Activated T-cell treated with anti-CD3 and anti-CD28 coated beads, Interleukin-2, amount 50 U/mL, for 72 hours (primary cell): ENCODE measurements around the gene BCAR1. TPM values are rescaled to one million over a fixed set of nuclear protein-coding genes. Genes with fewer than 3 reads are reported as not detected.

Experiments
- ATAC-seq, 2 donors: fragments of 150-1000 bp; cut with Tn5 transposase; replicated peaks in 1 of 2; 2 replicates each; pipeline ENCODE4 v1.10.0; 2021; ENCODE audit warnings: moderate library complexity in 2 of 2, mild to moderate bottlenecking in 1 of 2
- DNase-seq, 2 donors: peaks; one replicate each; pipeline ENCODE4 v3.0.0; 2021 to 2022; ENCODE audit warnings: mixed read lengths in 1 of 2
- H3K27ac Mint-ChIP-seq: one replicate; pipeline ENCODE4 v1.8.0; 2022; ENCODE audit warnings: mild to moderate bottlenecking, moderate library complexity, mixed read lengths
- H3K27me3 Mint-ChIP-seq: one replicate; pipeline ENCODE4 v1.8.0; 2022; ENCODE audit warnings: low read depth, mixed read lengths
- H3K36me3 Mint-ChIP-seq, 2 donors: one replicate each; pipeline ENCODE4 v1.8.0; 2022; ENCODE audit warnings: mixed read lengths in 2 of 2, mild to moderate bottlenecking in 1 of 2; ENCODE audit not compliant: insufficient read depth in 2 of 2
- H3K4me1 Mint-ChIP-seq: one replicate; pipeline ENCODE4 v1.8.0; 2022; ENCODE audit warnings: low read depth, mixed read lengths
- H3K4me3 Mint-ChIP-seq, 2 donors: one replicate each; pipeline ENCODE4 v1.8.0; 2022; ENCODE audit warnings: mild to moderate bottlenecking in 2 of 2, mixed read lengths in 2 of 2, moderate library complexity in 2 of 2
- H3K9me3 Mint-ChIP-seq, 2 donors: one replicate each; pipeline ENCODE4 v1.8.0; 2022; ENCODE audit warnings: mixed read lengths in 2 of 2
- total RNA-seq, 2 donors: library from RNA; stranded (reverse); gene quantifications; one replicate each; pipeline ENCODE4 v1.2.3, GENCODE V29; 2022

The BCAR1 gene
- total RNA-seq, result 1 to 10 TPM; 1.2 to 1.5 TPM

GRCh38 chr16:75251280-75252048, at the start of gene BCAR1:
TSS of gene BCAR1 (minus strand) at chr16:75251624. CDS start at chr16:75251482, 142 bp downstream.
- H3K4me3 Mint-ChIP-seq, result peak within 1 kb of the TSS; percentile 75 to 77
- H3K27me3 Mint-ChIP-seq, result peaks cover 67% of the 10 kb centered on the region
- peak; percentile 74 for ATAC-seq
- peak; percentile 31 to 35 for DNase-seq
- H3K4me1 Mint-ChIP-seq, result no peaks in the 10 kb centered on the region
- H3K9me3 Mint-ChIP-seq, result no peaks in the 10 kb centered on the region
- no peak within 1 kb of the TSS for H3K27ac Mint-ChIP-seq
- H3K36me3 Mint-ChIP-seq, result no peaks in the 10 kb centered on the region

- DNase-seq, result no peak
- no peaks in the 10 kb centered on the region for H3K4me1 Mint-ChIP-seq
- no peak overlapping the region for H3K4me3 Mint-ChIP-seq
- no peak overlapping the region for H3K27ac Mint-ChIP-seq
- H3K27me3 Mint-ChIP-seq, result no peaks in the 10 kb centered on the region
- ATAC-seq, result no peak
- no peaks in the 10 kb centered on the region for H3K9me3 Mint-ChIP-seq
- peaks cover 11 to 19% of the 10 kb centered on the region in 2 donors for H3K36me3 Mint-ChIP-seq
These were observed 46.8 kb upstream of the BCAR1 start for GRCh38 chr16:75298267-75298666.

GRCh38 chr16:75296606-75297005, 45.2 kb upstream of the BCAR1 start:
- no peak for ATAC-seq
- Mint-ChIP-seq H3K36me3 (peaks cover 11 to 21% of the 10 kb centered on the region in 2 donors), H3K4me1 (no peaks in the 10 kb centered on the region), H3K27me3 (no peaks in the 10 kb centered on the region), H3K4me3 (no peak overlapping the region), H3K9me3 (no peaks in the 10 kb centered on the region), H3K27ac (no peak overlapping the region)
- no peak for DNase-seq

GRCh38 chr16:75294773-75295459, 43.5 kb upstream of the BCAR1 start:
- ATAC-seq, result no peak

GRCh38 chr16:75293772-75294171, 42.3 kb upstream of the BCAR1 start:
- no peak for DNase-seq
- ATAC-seq, result no peak
- Mint-ChIP-seq H3K4me1 (peaks cover 5% of the 10 kb centered on the region), H3K9me3 (no peaks in the 10 kb centered on the region), H3K27ac (no peak overlapping the region), H3K36me3 (peaks cover 7 to 16% of the 10 kb centered on the region in 2 donors), H3K4me3 (no peak overlapping the region), H3K27me3 (no peaks in the 10 kb centered on the region)

More at GRCh38 chr16:75294773-75295459, 43.5 kb upstream of the BCAR1 start:
- Mint-ChIP-seq H3K27ac (no peak overlapping the region), H3K9me3 (no peaks in the 10 kb centered on the region), H3K36me3 (peaks cover 11 to 20% of the 10 kb centered on the region in 2 donors), H3K4me3 (no peak overlapping the region), H3K27me3 (no peaks in the 10 kb centered on the region), H3K4me1 (no peaks in the 10 kb centered on the region)
- no peak for DNase-seq

- Mint-ChIP-seq H3K4me3 (no peak overlapping the region), H3K27me3 (no peaks in the 10 kb centered on the region), H3K27ac (no peak overlapping the region), H3K4me1 (peaks cover 11% of the 10 kb centered on the region), H3K36me3 (peaks cover 7 to 16% of the 10 kb centered on the region in 2 donors), H3K9me3 (no peaks in the 10 kb centered on the region)
- no peak for ATAC-seq
- DNase-seq, result no peak
These were observed 41.7 kb upstream of the BCAR1 start for GRCh38 chr16:75293173-75293572.

GRCh38 chr16:75292691-75293090, 41.3 kb upstream of the BCAR1 start:
- Mint-ChIP-seq H3K9me3 (no peaks in the 10 kb centered on the region), H3K36me3 (peaks cover 6 to 15% of the 10 kb centered on the region in 2 donors), H3K27me3 (no peaks in the 10 kb centered on the region), H3K27ac (no peak overlapping the region), H3K4me3 (no peak overlapping the region), H3K4me1 (peaks cover 14% of the 10 kb centered on the region)
- DNase-seq, result no peak
- ATAC-seq, result no peak

- H3K9me3 Mint-ChIP-seq, result no peaks in the 10 kb centered on the region
- peaks cover 15% of the 10 kb centered on the region for H3K27me3 Mint-ChIP-seq
- no peak for DNase-seq
- no peak for ATAC-seq
- peaks cover 6 to 11% of the 10 kb centered on the region in 2 donors for H3K36me3 Mint-ChIP-seq
- H3K4me3 Mint-ChIP-seq, result no peak overlapping the region
- H3K27ac Mint-ChIP-seq, result no peak overlapping the region
- H3K4me1 Mint-ChIP-seq, result peaks cover 14% of the 10 kb centered on the region
These were observed 37.8 kb upstream of the BCAR1 start for GRCh38 chr16:75289189-75289588.

- H3K4me3 Mint-ChIP-seq, result peak overlapping the region; percentile 0 to 12
- peak overlapping the region; percentile 10 for H3K27ac Mint-ChIP-seq
- H3K4me1 Mint-ChIP-seq, result peaks cover 14% of the 10 kb centered on the region
- DNase-seq (peak; percentile 78 to 86), ATAC-seq (peak; percentile 95 to 98)
- peaks cover 15% of the 10 kb centered on the region for H3K27me3 Mint-ChIP-seq
- H3K36me3 Mint-ChIP-seq, result peaks cover 6 to 11% of the 10 kb centered on the region in 2 donors
- no peaks in the 10 kb centered on the region for H3K9me3 Mint-ChIP-seq
These were observed 37.2 kb upstream of the BCAR1 start for GRCh38 chr16:75288596-75289120.

- H3K4me1 Mint-ChIP-seq, result peaks cover 14% of the 10 kb centered on the region
- H3K9me3 Mint-ChIP-seq, result no peaks in the 10 kb centered on the region
- H3K27me3 Mint-ChIP-seq, result peaks cover 15% of the 10 kb centered on the region
- DNase-seq (no peak), ATAC-seq (peak in 1 of 2 donors; percentile 18)
- H3K4me3 Mint-ChIP-seq, result peak overlapping the region; percentile 0 to 12
- peaks cover 6 to 11% of the 10 kb centered on the region in 2 donors for H3K36me3 Mint-ChIP-seq
- H3K27ac Mint-ChIP-seq, result peak overlapping the region; percentile 10
These were observed 36.8 kb upstream of the BCAR1 start for GRCh38 chr16:75288181-75288580.

- no peak overlapping the region for H3K27ac Mint-ChIP-seq
- no peaks in the 10 kb centered on the region for H3K9me3 Mint-ChIP-seq
- peaks cover 15% of the 10 kb centered on the region for H3K27me3 Mint-ChIP-seq
- DNase-seq (no peak), ATAC-seq (no peak)
- H3K4me3 Mint-ChIP-seq, result no peak overlapping the region
- peaks cover 6 to 8% of the 10 kb centered on the region in 2 donors for H3K36me3 Mint-ChIP-seq
- H3K4me1 Mint-ChIP-seq, result peaks cover 14% of the 10 kb centered on the region
These were observed 36.3 kb upstream of the BCAR1 start for GRCh38 chr16:75287708-75288107.

GRCh38 chr16:75286389-75286788, 35.0 kb upstream of the BCAR1 start:
- no peak for DNase-seq
- Mint-ChIP-seq H3K9me3 (no peaks in the 10 kb centered on the region), H3K4me3 (no peak overlapping the region), H3K4me1 (peaks cover 14% of the 10 kb centered on the region), H3K27ac (no peak overlapping the region), H3K36me3 (peaks cover 5 to 6% of the 10 kb centered on the region in 2 donors), H3K27me3 (peaks cover 17% of the 10 kb centered on the region)
- ATAC-seq, result no peak
